ENCODE results near the gene DENND5B. TPM values are rescaled to one million over a fixed set of nuclear protein-coding genes. Genes with fewer than 3 reads are reported as not detected.
"Not testable (repeated sequence)": the region's sequence is repeated elsewhere in the genome, so short reads cannot be mapped to it uniquely, and the experiment has no call there.

The DENND5B gene
- polyA plus RNA-seq, 2 donors: 0.33 to 0.55 TPM

GRCh38 chr12:31423405-31423804, 167.5 kb downstream of the DENND5B start:
- Histone ChIP-seq H3K27ac (ENCODE audit: low read depth in 2 of 2, low read length in 1 of 2) (no peak overlapping the region), H3K9me3 (ENCODE audit: control insufficient read depth in 2 of 2, insufficient read depth in 1 of 2, low read depth in 1 of 2, low read length in 1 of 2) (no peaks in the 10 kb centered on the region), H3K4me1 (ENCODE audit: control insufficient read depth in 2 of 2, insufficient read depth in 2 of 2, low read length in 1 of 2) (no peaks in the 10 kb centered on the region), H3K36me3 (ENCODE audit: control insufficient read depth in 2 of 2, insufficient read depth in 2 of 2, low read length in 1 of 2) (no peaks in the 10 kb centered on the region), H3K27me3 (ENCODE audit: control insufficient read depth in 1 of 2, insufficient read depth in 2 of 2, low read length in 2 of 2) (no peaks in the 10 kb centered on the region), H3K4me3 (ENCODE audit: low read depth in 1 of 2, low read length in 2 of 2) (no peak overlapping the region)
- 95 to 100% methylated on average over 1 of the region's 1 CpG for WGBS, 2 donors

GRCh38 chr12:31412292-31412801, 178.6 kb downstream of the DENND5B start:
- no peaks in the 10 kb centered on the region for H3K9me3 ChIP-seq (ENCODE audit: control insufficient read depth in 2 of 2, insufficient read depth in 1 of 2, low read depth in 1 of 2, low read length in 1 of 2)
- WGBS, 2 donors: 78 to 90% methylated on average over 7 of the region's 7 CpGs
- H3K4me1 ChIP-seq (ENCODE audit: control insufficient read depth in 2 of 2, insufficient read depth in 2 of 2, low read length in 1 of 2): no peaks in the 10 kb centered on the region
- no peak overlapping the region for H3K4me3 ChIP-seq (ENCODE audit: low read depth in 1 of 2, low read length in 2 of 2)
- H3K27me3 ChIP-seq (ENCODE audit: control insufficient read depth in 1 of 2, insufficient read depth in 2 of 2, low read length in 2 of 2): no peaks in the 10 kb centered on the region
- H3K36me3 ChIP-seq (ENCODE audit: control insufficient read depth in 2 of 2, insufficient read depth in 2 of 2, low read length in 1 of 2): no peaks in the 10 kb centered on the region
- H3K27ac ChIP-seq (ENCODE audit: low read depth in 2 of 2, low read length in 1 of 2): no peak overlapping the region

DNA sequence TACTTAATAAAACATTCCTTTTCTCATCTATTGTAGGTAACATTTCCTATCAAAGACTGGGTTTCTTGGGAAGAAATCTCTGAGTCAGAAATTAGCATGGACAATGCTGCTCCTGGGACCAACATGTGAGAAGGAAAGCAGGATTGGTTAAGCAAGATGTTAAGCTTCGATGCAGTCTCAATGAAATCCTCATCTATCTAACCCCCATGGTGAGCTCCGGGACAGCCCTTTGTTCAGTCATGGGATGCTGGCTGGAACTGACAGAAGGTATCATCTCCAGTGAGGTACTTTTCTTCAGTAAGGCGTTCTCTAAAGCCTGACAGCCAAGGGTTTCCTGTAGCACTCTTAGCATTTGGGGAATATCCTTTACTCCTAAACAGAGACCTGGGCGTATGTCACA, 182.2 kb downstream of the DENND5B start:
- H3K4me3 ChIP-seq (ENCODE audit: low read depth in 1 of 2, low read length in 2 of 2): no peak overlapping the region
- 88 to 92% methylated on average over 4 of the region's 4 CpGs for WGBS, 2 donors
- no peaks in the 10 kb centered on the region for H3K27me3 ChIP-seq (ENCODE audit: control insufficient read depth in 1 of 2, insufficient read depth in 2 of 2, low read length in 2 of 2)
- H3K36me3 ChIP-seq (ENCODE audit: control insufficient read depth in 2 of 2, insufficient read depth in 2 of 2, low read length in 1 of 2): no peaks in the 10 kb centered on the region
- H3K27ac ChIP-seq (ENCODE audit: low read depth in 2 of 2, low read length in 1 of 2): no peak overlapping the region
- H3K9me3 ChIP-seq (ENCODE audit: control insufficient read depth in 2 of 2, insufficient read depth in 1 of 2, low read depth in 1 of 2, low read length in 1 of 2): no peaks in the 10 kb centered on the region
- H3K4me1 ChIP-seq (ENCODE audit: control insufficient read depth in 2 of 2, insufficient read depth in 2 of 2, low read length in 1 of 2): no peaks in the 10 kb centered on the region

GRCh38 chr12:31407562-31407961, 183.4 kb downstream of the DENND5B start:
- Histone ChIP-seq H3K27me3 (ENCODE audit: control insufficient read depth in 1 of 2, insufficient read depth in 2 of 2, low read length in 2 of 2) (no peaks in the 10 kb centered on the region), H3K27ac (ENCODE audit: low read depth in 2 of 2, low read length in 1 of 2) (no peak overlapping the region), H3K4me1 (ENCODE audit: control insufficient read depth in 2 of 2, insufficient read depth in 2 of 2, low read length in 1 of 2) (no peaks in the 10 kb centered on the region), H3K9me3 (ENCODE audit: control insufficient read depth in 2 of 2, insufficient read depth in 1 of 2, low read depth in 1 of 2, low read length in 1 of 2) (no peaks in the 10 kb centered on the region), H3K36me3 (ENCODE audit: control insufficient read depth in 2 of 2, insufficient read depth in 2 of 2, low read length in 1 of 2) (no peaks in the 10 kb centered on the region), H3K4me3 (ENCODE audit: low read depth in 1 of 2, low read length in 2 of 2) (no peak overlapping the region)
- WGBS, 2 donors: 89 to 94% methylated on average over 1 of the region's 1 CpG

DNA sequence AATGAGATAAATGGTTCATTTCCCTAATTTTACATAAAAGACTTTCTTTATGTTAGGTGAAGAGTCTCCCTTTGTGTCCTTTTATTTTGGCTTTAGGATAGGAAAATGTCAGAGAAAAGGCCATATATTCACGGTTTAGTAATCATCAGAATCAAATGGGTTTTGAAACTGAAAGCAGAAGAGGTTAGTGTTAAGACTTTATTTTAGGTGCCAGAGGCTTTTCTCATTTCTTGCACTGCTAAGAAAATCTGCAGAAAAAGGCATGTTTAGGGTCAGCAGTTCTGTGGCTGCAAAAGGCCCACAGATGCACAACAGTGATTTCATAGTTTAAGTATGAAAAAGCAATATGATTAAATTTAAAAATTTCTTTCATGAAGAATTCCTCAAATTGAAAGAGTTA, 184.6 kb downstream of the DENND5B start:
- Histone ChIP-seq H3K27me3 (ENCODE audit: control insufficient read depth in 1 of 2, insufficient read depth in 2 of 2, low read length in 2 of 2) (no peaks in the 10 kb centered on the region), H3K36me3 (ENCODE audit: control insufficient read depth in 2 of 2, insufficient read depth in 2 of 2, low read length in 1 of 2) (no peaks in the 10 kb centered on the region), H3K9me3 (ENCODE audit: control insufficient read depth in 2 of 2, insufficient read depth in 1 of 2, low read depth in 1 of 2, low read length in 1 of 2) (no peaks in the 10 kb centered on the region), H3K27ac (ENCODE audit: low read depth in 2 of 2, low read length in 1 of 2) (no peak overlapping the region), H3K4me3 (ENCODE audit: low read depth in 1 of 2, low read length in 2 of 2) (no peak overlapping the region), H3K4me1 (ENCODE audit: control insufficient read depth in 2 of 2, insufficient read depth in 2 of 2, low read length in 1 of 2) (no peaks in the 10 kb centered on the region)
- WGBS, 2 donors: 45 to 48% methylated on average over 1 of the region's 1 CpG

DNA sequence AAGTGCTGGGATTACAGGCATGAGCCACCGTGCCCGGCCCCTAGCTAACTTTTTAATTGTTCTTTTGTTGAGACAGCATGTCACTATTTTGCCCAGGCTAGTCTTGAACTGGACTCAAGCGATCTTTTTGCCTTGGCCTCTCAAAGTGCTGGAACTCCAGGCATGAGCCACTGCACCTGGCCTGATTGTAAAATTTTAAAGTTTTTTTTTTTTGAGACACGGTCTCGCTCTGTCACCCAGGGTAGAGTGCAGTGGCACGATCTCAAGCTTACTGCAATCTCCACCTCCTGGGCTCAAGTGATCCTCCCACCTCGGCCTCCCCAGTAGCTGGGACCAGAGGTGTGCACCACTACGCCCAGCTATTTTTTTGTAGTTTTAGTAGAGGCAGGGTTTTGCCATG, 185.9 kb downstream of the DENND5B start:
- 87 to 88% methylated on average over 8 of the region's 8 CpGs for WGBS, 2 donors
- H3K9me3 ChIP-seq (ENCODE audit: control insufficient read depth in 2 of 2, insufficient read depth in 1 of 2, low read depth in 1 of 2, low read length in 1 of 2): no peaks in the 10 kb centered on the region
- H3K4me1 ChIP-seq (ENCODE audit: control insufficient read depth in 2 of 2, insufficient read depth in 2 of 2, low read length in 1 of 2): no peaks in the 10 kb centered on the region
- no peaks in the 10 kb centered on the region for H3K36me3 ChIP-seq (ENCODE audit: control insufficient read depth in 2 of 2, insufficient read depth in 2 of 2, low read length in 1 of 2)
- H3K27me3 ChIP-seq (ENCODE audit: control insufficient read depth in 1 of 2, insufficient read depth in 2 of 2, low read length in 2 of 2): no peaks in the 10 kb centered on the region
- no peak overlapping the region for H3K27ac ChIP-seq (ENCODE audit: low read depth in 2 of 2, low read length in 1 of 2)
- no peak overlapping the region for H3K4me3 ChIP-seq (ENCODE audit: low read depth in 1 of 2, low read length in 2 of 2)

DNA sequence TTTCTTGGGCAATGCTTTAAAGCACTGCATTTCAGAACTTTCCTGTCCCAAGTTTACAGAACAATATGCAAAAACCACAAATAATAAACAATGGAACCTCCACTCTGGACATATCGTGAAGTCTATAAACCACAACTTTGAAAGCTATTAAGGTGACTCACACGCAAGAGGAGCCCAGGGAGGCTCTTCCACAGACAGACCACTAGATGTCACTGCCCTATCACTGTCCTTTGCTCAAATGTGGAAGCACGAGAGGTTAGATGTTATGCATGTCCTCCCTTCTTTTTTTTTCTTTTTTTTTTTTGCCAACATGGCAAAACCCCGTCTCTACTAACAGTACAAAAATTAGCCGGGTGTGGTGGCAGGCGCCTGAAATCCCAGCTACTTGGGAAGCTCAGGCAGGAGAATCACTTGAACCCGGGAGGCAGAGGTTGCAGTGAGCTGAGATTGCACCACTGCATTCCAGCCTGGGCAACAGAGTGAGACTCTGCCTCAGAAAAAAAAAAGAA, 187.8 kb downstream of the DENND5B start:
- 16% methylated on average over 7 of the region's 7 CpGs for WGBS, 2 donors
- H3K4me3 ChIP-seq (ENCODE audit: low read depth in 1 of 2, low read length in 2 of 2); H3K9me3 ChIP-seq (ENCODE audit: control insufficient read depth in 2 of 2, insufficient read depth in 1 of 2, low read depth in 1 of 2, low read length in 1 of 2); H3K4me1 ChIP-seq (ENCODE audit: control insufficient read depth in 2 of 2, insufficient read depth in 2 of 2, low read length in 1 of 2); H3K27ac ChIP-seq (ENCODE audit: low read depth in 2 of 2, low read length in 1 of 2); H3K36me3 ChIP-seq (ENCODE audit: control insufficient read depth in 2 of 2, insufficient read depth in 2 of 2, low read length in 1 of 2); H3K27me3 ChIP-seq (ENCODE audit: control insufficient read depth in 1 of 2, insufficient read depth in 2 of 2, low read length in 2 of 2): not testable (repeated sequence)

DNA sequence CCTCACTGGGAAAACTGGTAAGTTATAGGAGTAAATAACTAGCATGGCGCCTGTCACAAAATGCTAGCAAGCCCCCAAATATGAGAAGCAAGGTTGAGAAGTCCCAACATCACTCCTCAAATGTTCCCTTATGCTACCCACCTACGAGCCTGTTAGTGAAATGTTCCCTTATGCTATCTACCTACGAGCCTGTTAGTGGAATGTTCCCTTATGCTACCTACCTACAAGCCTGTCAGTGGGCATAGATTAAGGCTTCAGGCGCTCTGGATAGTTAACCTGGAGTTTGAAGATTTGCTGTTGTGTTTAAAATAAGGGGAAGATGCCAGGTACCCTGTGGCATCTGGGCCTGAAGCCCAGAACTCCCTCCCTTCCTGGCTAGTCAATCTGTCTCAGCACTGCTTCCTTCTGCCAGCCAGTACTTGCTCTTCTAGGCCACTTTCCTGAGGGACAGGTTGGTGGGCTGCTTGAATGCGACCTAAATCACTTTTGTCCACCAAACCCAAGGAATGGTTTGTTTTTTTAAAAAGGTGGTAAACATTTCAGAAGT, 197.9 kb downstream of the DENND5B start:
- Histone ChIP-seq H3K27me3 (ENCODE audit: control insufficient read depth in 1 of 2, insufficient read depth in 2 of 2, low read length in 2 of 2) (no peaks in the 10 kb centered on the region), H3K4me1 (ENCODE audit: control insufficient read depth in 2 of 2, insufficient read depth in 2 of 2, low read length in 1 of 2) (no peaks in the 10 kb centered on the region), H3K9me3 (ENCODE audit: control insufficient read depth in 2 of 2, insufficient read depth in 1 of 2, low read depth in 1 of 2, low read length in 1 of 2) (no peaks in the 10 kb centered on the region), H3K27ac (ENCODE audit: low read depth in 2 of 2, low read length in 1 of 2) (no peak overlapping the region), H3K4me3 (ENCODE audit: low read depth in 1 of 2, low read length in 2 of 2) (no peak overlapping the region), H3K36me3 (ENCODE audit: control insufficient read depth in 2 of 2, insufficient read depth in 2 of 2, low read length in 1 of 2) (no peaks in the 10 kb centered on the region)
- 61 to 63% methylated on average over 5 of the region's 5 CpGs for WGBS, 2 donors

DNA sequence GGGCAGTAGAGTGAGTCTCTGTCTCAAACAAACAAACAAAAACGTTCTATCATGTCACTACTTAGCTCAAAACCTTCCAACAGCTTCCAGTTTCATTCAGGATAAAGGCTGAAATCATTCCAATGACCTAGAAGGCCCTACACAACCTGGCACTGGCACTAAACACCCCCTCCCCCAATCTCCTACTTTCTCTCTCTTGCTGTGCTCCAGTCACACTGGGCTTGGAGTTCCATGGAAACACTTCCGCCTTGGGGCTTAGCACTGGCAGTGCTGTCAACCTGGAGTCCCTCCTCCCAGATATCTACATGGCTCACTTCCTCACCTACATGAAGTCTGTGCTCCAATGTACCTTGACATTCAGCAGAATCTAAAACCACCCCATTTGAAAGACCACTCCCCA, 199.9 kb downstream of the DENND5B start:
- H3K27me3 ChIP-seq (ENCODE audit: control insufficient read depth in 1 of 2, insufficient read depth in 2 of 2, low read length in 2 of 2): no peaks in the 10 kb centered on the region
- H3K36me3 ChIP-seq (ENCODE audit: control insufficient read depth in 2 of 2, insufficient read depth in 2 of 2, low read length in 1 of 2): no peaks in the 10 kb centered on the region
- no peak overlapping the region for H3K27ac ChIP-seq (ENCODE audit: low read depth in 2 of 2, low read length in 1 of 2)
- no peak overlapping the region for H3K4me3 ChIP-seq (ENCODE audit: low read depth in 1 of 2, low read length in 2 of 2)
- WGBS, 2 donors: 53 to 60% methylated on average over 2 of the region's 2 CpGs
- H3K9me3 ChIP-seq (ENCODE audit: control insufficient read depth in 2 of 2, insufficient read depth in 1 of 2, low read depth in 1 of 2, low read length in 1 of 2): no peaks in the 10 kb centered on the region
- H3K4me1 ChIP-seq (ENCODE audit: control insufficient read depth in 2 of 2, insufficient read depth in 2 of 2, low read length in 1 of 2): no peaks in the 10 kb centered on the region

- Histone ChIP-seq H3K9me3 (ENCODE audit: control insufficient read depth in 2 of 2, insufficient read depth in 1 of 2, low read depth in 1 of 2, low read length in 1 of 2) (no peaks in the 10 kb centered on the region), H3K27me3 (ENCODE audit: control insufficient read depth in 1 of 2, insufficient read depth in 2 of 2, low read length in 2 of 2) (no peaks in the 10 kb centered on the region), H3K27ac (ENCODE audit: low read depth in 2 of 2, low read length in 1 of 2) (no peak overlapping the region), H3K36me3 (ENCODE audit: control insufficient read depth in 2 of 2, insufficient read depth in 2 of 2, low read length in 1 of 2) (no peaks in the 10 kb centered on the region), H3K4me3 (ENCODE audit: low read depth in 1 of 2, low read length in 2 of 2) (no peak overlapping the region), H3K4me1 (ENCODE audit: control insufficient read depth in 2 of 2, insufficient read depth in 2 of 2, low read length in 1 of 2) (no peaks in the 10 kb centered on the region)
- WGBS, 2 donors: 86 to 90% methylated on average over 4 of the region's 4 CpGs
Observed at GRCh38 chr12:31388713-31389112, 202.2 kb downstream of the DENND5B start.

All from esophagus (tissue), 2 donors.